Activated CD4-positive, alpha-beta memory T cell treated with anti-CD3 and anti-CD28 coated beads for 36 hours (primary cell): ENCODE results near the gene SKIC3. TPM values are rescaled to one million over a fixed set of nuclear protein-coding genes. Genes with fewer than 3 reads are reported as not detected.

Source experiments
- CTCF ChIA-PET: fragments of 350-600 bp; sonication (Branson Sonifier 250); formaldehyde crosslinking; loops from one replicate; lab custom pipeline; 2021; ENCODE audit warnings: antibody characterized with exemption, inconsistent platforms; lab: Charles Lee
- POLR2A ChIA-PET: fragments of 350-600 bp; sonication (Branson Sonifier 250); formaldehyde crosslinking; loops from one replicate; lab custom pipeline; 2021; ENCODE audit warnings: antibody characterized with exemption; lab: Charles Lee
- DNase-seq: peaks from one replicate; pipeline ENCODE4 v3.0.0-alpha.2; 2020
- H3K27ac Mint-ChIP-seq: one replicate; pipeline ENCODE4 v1.8.0; 2021; ENCODE audit warnings: mixed read lengths
- H3K27me3 Mint-ChIP-seq: one replicate; pipeline ENCODE4 v1.8.0; 2021; ENCODE audit warnings: mixed read lengths
- H3K36me3 Mint-ChIP-seq: one replicate; pipeline ENCODE4 v1.8.0; 2021; ENCODE audit warnings: mixed read lengths
- H3K4me1 Mint-ChIP-seq: one replicate; pipeline ENCODE4 v1.8.0; 2021; ENCODE audit warnings: low read depth, mixed read lengths
- H3K4me3 Mint-ChIP-seq: one replicate; pipeline ENCODE4 v1.8.0; 2021; ENCODE audit warnings: mild to moderate bottlenecking, mixed read lengths
- H3K9me3 Mint-ChIP-seq: one replicate; pipeline ENCODE4 v1.8.0; 2021; ENCODE audit warnings: mixed read lengths
- intact Hi-C: fragments of 100-400 bp; cut with micrococcal nuclease; formaldehyde crosslinking; loops from one replicate; pipeline ENCODE4 v1.15.1; 2023
- total RNA-seq, 2 experiments: library from RNA; stranded (reverse); gene quantifications; one replicate each; pipeline ENCODE4 v1.2.3, GENCODE V29; 2021

SKIC3 gene
- total RNA-seq, 2 experiments from 2014 or later = 74.7 to 78.1 TPM

GRCh38 chr5:95563367-95563766, 8.6 kb upstream of the SKIC3 start:
- no peaks in the 10 kb centered on the region for H3K9me3 Mint-ChIP-seq
- ChIA-PET CTCF (no interaction called here), POLR2A (no interaction called here)
- DNase-seq = no peak
- no peak overlapping the region for H3K27ac Mint-ChIP-seq
- H3K4me1 Mint-ChIP-seq = peaks cover 1% of the 10 kb centered on the region
- no peaks in the 10 kb centered on the region for H3K27me3 Mint-ChIP-seq
- peaks cover 14% of the 10 kb centered on the region for H3K36me3 Mint-ChIP-seq
- intact Hi-C loops = no loop called here
- H3K4me3 Mint-ChIP-seq = no peak overlapping the region

- ChIA-PET POLR2A (no interaction called here), CTCF (no interaction called here)
- peaks cover 5% of the 10 kb centered on the region for H3K36me3 Mint-ChIP-seq
- no peaks in the 10 kb centered on the region for H3K9me3 Mint-ChIP-seq
- no peak for DNase-seq
- intact Hi-C loops = no loop called here
- no peaks in the 10 kb centered on the region for H3K27me3 Mint-ChIP-seq
- H3K4me3 Mint-ChIP-seq = no peak overlapping the region
- H3K27ac Mint-ChIP-seq = no peak overlapping the region
- H3K4me1 Mint-ChIP-seq = peaks cover 6% of the 10 kb centered on the region
Observed at GRCh38 chr5:95562282-95562681, 7.5 kb upstream of the SKIC3 start.

- Mint-ChIP-seq H3K4me1 (peaks cover 24% of the 10 kb centered on the region), H3K27ac (no peak overlapping the region), H3K36me3 (peaks cover 2% of the 10 kb centered on the region), H3K4me3 (no peak overlapping the region), H3K9me3 (no peaks in the 10 kb centered on the region), H3K27me3 (no peaks in the 10 kb centered on the region)
- intact Hi-C loops = loop anchor here (10.0 kb wide), 1 partner anchor 157 kb away; no protein-coding TSS in a partner anchor
- DNase-seq = no peak
- ChIA-PET CTCF (interaction anchor here (1.0 kb wide), 1 partner anchor 648 kb away, joined by 3 read pairs; no protein-coding TSS in a partner anchor), POLR2A (no interaction called here)
Observed at GRCh38 chr5:95557841-95558240, 3.1 kb upstream of the SKIC3 start.

- no peak for DNase-seq
- Mint-ChIP-seq H3K9me3 (no peaks in the 10 kb centered on the region), H3K36me3 (peaks cover 13% of the 10 kb centered on the region), H3K27me3 (no peaks in the 10 kb centered on the region), H3K4me3 (peak overlapping the region; percentile 89), H3K27ac (peak overlapping the region; percentile 92), H3K4me1 (peaks cover 42% of the 10 kb centered on the region)
- ChIA-PET POLR2A (interaction anchor here (1.0 to 1.6 kb wide), 2 partner anchors 76 to 91 kb away, joined by 5 read pairs; partner anchors contain the start of gene RFESD), CTCF (interaction anchor here (0.5 to 1.0 kb wide), 3 partner anchors 14 to 258 kb away, joined by 3 to 5 read pairs (median 5); partner anchors contain the start of gene RFESD)
- intact Hi-C loops = loop anchor here (1.0 to 10.0 kb wide), 7 partner anchors 36 to 1628 kb away; partner anchors contain the start of genes GPR150, RFESD and RIOK2
Observed at GRCh38 chr5:95555553-95555952, 776 bp upstream of the SKIC3 start.

GRCh38 chr5:95554331-95554646, 488 bp downstream of the SKIC3 start:
- no peaks in the 10 kb centered on the region for H3K9me3 Mint-ChIP-seq
- peak overlapping the region; percentile 89 for H3K4me3 Mint-ChIP-seq
- H3K4me1 Mint-ChIP-seq = peaks cover 44% of the 10 kb centered on the region
- POLR2A ChIA-PET = interaction anchor here (0.6 kb wide), 2 partner anchors 10 to 35 kb away, joined by 3 read pairs; no protein-coding TSS in a partner anchor
- no peak for DNase-seq
- intact Hi-C loops = loop anchor here (2.0 to 10.0 kb wide), 4 partner anchors 161 to 1108 kb away; partner anchors contain the start of genes CAST and GLRX
- CTCF ChIA-PET = interaction anchor here (0.6 to 1.0 kb wide), 2 partner anchors 69 to 92 kb away, joined by 3 to 5 read pairs; partner anchors contain the start of gene RFESD
- H3K27ac Mint-ChIP-seq = peak overlapping the region; percentile 92
- peaks cover 14% of the 10 kb centered on the region for H3K36me3 Mint-ChIP-seq
- no peaks in the 10 kb centered on the region for H3K27me3 Mint-ChIP-seq

- peaks cover 25% of the 10 kb centered on the region for H3K36me3 Mint-ChIP-seq
- H3K9me3 Mint-ChIP-seq = no peaks in the 10 kb centered on the region
- no peaks in the 10 kb centered on the region for H3K27me3 Mint-ChIP-seq
- CTCF ChIA-PET = no interaction called here
- no peak overlapping the region for H3K27ac Mint-ChIP-seq
- POLR2A ChIA-PET = no interaction called here
- DNase-seq = no peak
- H3K4me3 Mint-ChIP-seq = no peak overlapping the region
- intact Hi-C loops = no loop called here
- peaks cover 36% of the 10 kb centered on the region for H3K4me1 Mint-ChIP-seq
Observed at GRCh38 chr5:95549030-95549429, 5.7 kb downstream of the SKIC3 start.

GRCh38 chr5:95543017-95543705, 11.6 kb downstream of the SKIC3 start:
- Mint-ChIP-seq H3K4me3 (no peak overlapping the region), H3K36me3 (peaks cover 35% of the 10 kb centered on the region), H3K4me1 (peaks cover 9% of the 10 kb centered on the region), H3K27me3 (no peaks in the 10 kb centered on the region), H3K9me3 (no peaks in the 10 kb centered on the region), H3K27ac (no peak overlapping the region)
- CTCF ChIA-PET = interaction anchor here (1.3 kb wide), 1 partner anchor 80 kb away, joined by 3 read pairs; no protein-coding TSS in a partner anchor
- POLR2A ChIA-PET = no interaction called here
- intact Hi-C loops = no loop called here
- no peak for DNase-seq

GRCh38 chr5:95537501-95537900, 17.3 kb downstream of the SKIC3 start:
- Mint-ChIP-seq H3K9me3 (no peaks in the 10 kb centered on the region), H3K4me1 (peaks cover 16% of the 10 kb centered on the region), H3K27ac (no peak overlapping the region), H3K36me3 (peaks cover 51% of the 10 kb centered on the region), H3K27me3 (no peaks in the 10 kb centered on the region), H3K4me3 (no peak overlapping the region)
- intact Hi-C loops = no loop called here
- ChIA-PET POLR2A (no interaction called here), CTCF (no interaction called here)
- DNase-seq = no peak

GRCh38 chr5:95533761-95534160, 21.0 kb downstream of the SKIC3 start:
- H3K27ac Mint-ChIP-seq = no peak overlapping the region
- H3K36me3 Mint-ChIP-seq = peaks cover 36% of the 10 kb centered on the region
- no peak overlapping the region for H3K4me3 Mint-ChIP-seq

GRCh38 chr5:95533106-95533505, 21.7 kb downstream of the SKIC3 start:
- no peaks in the 10 kb centered on the region for H3K27me3 Mint-ChIP-seq
- intact Hi-C loops = no loop called here
- peak overlapping the region; percentile 44 for H3K27ac Mint-ChIP-seq
- no peaks in the 10 kb centered on the region for H3K9me3 Mint-ChIP-seq
- peaks cover 39% of the 10 kb centered on the region for H3K36me3 Mint-ChIP-seq
- peaks cover 16% of the 10 kb centered on the region for H3K4me1 Mint-ChIP-seq
- no peak overlapping the region for H3K4me3 Mint-ChIP-seq
- no peak for DNase-seq
- POLR2A ChIA-PET = no interaction called here
- CTCF ChIA-PET = no interaction called here

More at GRCh38 chr5:95533761-95534160, 21.0 kb downstream of the SKIC3 start:
- Mint-ChIP-seq H3K4me1 (peaks cover 16% of the 10 kb centered on the region), H3K27me3 (no peaks in the 10 kb centered on the region), H3K9me3 (no peaks in the 10 kb centered on the region)
- DNase-seq = no peak
- POLR2A ChIA-PET = no interaction called here
- intact Hi-C loops = no loop called here
- CTCF ChIA-PET = no interaction called here

GRCh38 chr5:95532415-95532814, 22.4 kb downstream of the SKIC3 start:
- H3K4me1 Mint-ChIP-seq = peaks cover 16% of the 10 kb centered on the region
- no peaks in the 10 kb centered on the region for H3K27me3 Mint-ChIP-seq
- ChIA-PET POLR2A (no interaction called here), CTCF (no interaction called here)
- no peak overlapping the region for H3K27ac Mint-ChIP-seq
- DNase-seq = no peak
- intact Hi-C loops = no loop called here
- no peaks in the 10 kb centered on the region for H3K9me3 Mint-ChIP-seq
- H3K4me3 Mint-ChIP-seq = no peak overlapping the region
- peaks cover 46% of the 10 kb centered on the region for H3K36me3 Mint-ChIP-seq

GRCh38 chr5:95531491-95531890, 23.3 kb downstream of the SKIC3 start:
- DNase-seq = no peak
- H3K36me3 Mint-ChIP-seq = peaks cover 44% of the 10 kb centered on the region

More at GRCh38 chr5:95531491-95531890, 23.3 kb downstream of the SKIC3 start:
- no peaks in the 10 kb centered on the region for H3K27me3 Mint-ChIP-seq
- ChIA-PET CTCF (no interaction called here), POLR2A (no interaction called here)
- intact Hi-C loops = no loop called here
- H3K4me3 Mint-ChIP-seq = no peak overlapping the region
- no peak overlapping the region for H3K27ac Mint-ChIP-seq
- H3K9me3 Mint-ChIP-seq = no peaks in the 10 kb centered on the region
- H3K4me1 Mint-ChIP-seq = peaks cover 16% of the 10 kb centered on the region
